WTC11 (cell line): Measurements from ENCODE around the gene CREBBP.

Source experiments
- MXD4 ChIP-seq: fragments of 250-450 bp; sonication (Bioruptor Pico); IDR thresholded peaks from 2 replicates; pipeline ENCODE4 v1.8.0; 2021; ENCODE audit warnings: mild to moderate bottlenecking, moderate library complexity, borderline replicate concordance
- ZNF263 ChIP-seq: sonication (generic); formaldehyde crosslinking; IDR thresholded peaks from 2 replicates; pipeline ENCODE4 v1.8.1; 2022; ENCODE audit warnings: low read depth, mild to moderate bottlenecking, moderate library complexity, missing genetic modification reagents
- TF ChIP-seq, protein P1 (sequence below): fragments of 200-600 bp; IDR thresholded peaks from 2 replicates; pipeline ENCODE4 v1.8.0; 2022; ENCODE audit warnings: antibody characterized with exemption
- TF ChIP-seq, protein P2 (sequence below): sonication (generic); formaldehyde crosslinking; IDR thresholded peaks from 2 replicates; pipeline ENCODE4 v1.8.0; 2022; ENCODE audit warnings: mild to moderate bottlenecking, missing genetic modification reagents
- TF ChIP-seq, protein P3 (sequence below): sonication (generic); formaldehyde crosslinking; IDR thresholded peaks from 2 replicates; pipeline ENCODE4 v1.8.1; 2022; ENCODE audit warnings: missing genetic modification reagents, borderline replicate concordance

DNA sequence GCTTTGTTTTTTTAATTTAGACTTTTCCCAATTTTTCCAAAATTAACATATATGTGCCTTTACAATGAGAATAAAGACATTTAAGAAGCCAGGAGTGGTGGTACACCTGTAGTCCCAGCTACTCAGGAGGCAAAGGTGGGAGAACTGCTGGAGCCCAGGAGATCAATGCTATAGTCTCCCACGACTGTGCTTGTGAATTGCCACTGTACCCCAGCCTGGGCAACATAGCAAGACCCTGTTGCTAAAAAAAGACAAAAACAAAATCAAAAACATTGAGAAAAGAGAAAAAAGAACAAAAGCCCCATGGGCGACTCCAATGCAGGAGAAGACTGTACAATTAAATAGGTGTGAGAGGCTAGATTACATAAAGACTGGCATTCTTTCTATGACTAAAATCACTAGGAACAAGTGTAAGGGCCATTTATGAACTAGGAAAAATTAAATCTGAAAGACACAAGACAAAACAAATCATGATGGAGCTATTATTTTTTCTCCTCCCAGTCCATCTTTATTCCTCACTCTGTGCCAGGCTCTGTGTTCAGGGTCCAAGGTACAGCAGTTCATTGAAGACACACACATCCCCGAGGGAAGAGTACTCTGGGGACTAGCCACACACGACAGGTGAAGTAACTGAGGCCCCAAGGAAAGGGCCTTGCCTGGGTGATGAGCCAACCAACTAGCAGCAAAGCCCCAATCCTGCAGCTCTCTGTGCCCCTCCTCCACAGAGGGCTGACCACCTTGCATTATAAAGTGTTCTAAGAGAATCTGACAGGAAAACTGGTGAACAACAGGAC, 79.8 kb downstream of the CREBBP start:
- TF ChIP-seq MXD4 (CRISPR knock-in tag) (no peak), ZNF263 (no peak)
- TF ChIP-seq, protein P1, sequence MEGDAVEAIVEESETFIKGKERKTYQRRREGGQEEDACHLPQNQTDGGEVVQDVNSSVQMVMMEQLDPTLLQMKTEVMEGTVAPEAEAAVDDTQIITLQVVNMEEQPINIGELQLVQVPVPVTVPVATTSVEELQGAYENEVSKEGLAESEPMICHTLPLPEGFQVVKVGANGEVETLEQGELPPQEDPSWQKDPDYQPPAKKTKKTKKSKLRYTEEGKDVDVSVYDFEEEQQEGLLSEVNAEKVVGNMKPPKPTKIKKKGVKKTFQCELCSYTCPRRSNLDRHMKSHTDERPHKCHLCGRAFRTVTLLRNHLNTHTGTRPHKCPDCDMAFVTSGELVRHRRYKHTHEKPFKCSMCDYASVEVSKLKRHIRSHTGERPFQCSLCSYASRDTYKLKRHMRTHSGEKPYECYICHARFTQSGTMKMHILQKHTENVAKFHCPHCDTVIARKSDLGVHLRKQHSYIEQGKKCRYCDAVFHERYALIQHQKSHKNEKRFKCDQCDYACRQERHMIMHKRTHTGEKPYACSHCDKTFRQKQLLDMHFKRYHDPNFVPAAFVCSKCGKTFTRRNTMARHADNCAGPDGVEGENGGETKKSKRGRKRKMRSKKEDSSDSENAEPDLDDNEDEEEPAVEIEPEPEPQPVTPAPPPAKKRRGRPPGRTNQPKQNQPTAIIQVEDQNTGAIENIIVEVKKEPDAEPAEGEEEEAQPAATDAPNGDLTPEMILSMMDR: no peak
- TF ChIP-seq, protein P2, sequence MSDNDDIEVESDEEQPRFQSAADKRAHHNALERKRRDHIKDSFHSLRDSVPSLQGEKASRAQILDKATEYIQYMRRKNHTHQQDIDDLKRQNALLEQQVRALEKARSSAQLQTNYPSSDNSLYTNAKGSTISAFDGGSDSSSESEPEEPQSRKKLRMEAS: no peak
- TF ChIP-seq, protein P3, sequence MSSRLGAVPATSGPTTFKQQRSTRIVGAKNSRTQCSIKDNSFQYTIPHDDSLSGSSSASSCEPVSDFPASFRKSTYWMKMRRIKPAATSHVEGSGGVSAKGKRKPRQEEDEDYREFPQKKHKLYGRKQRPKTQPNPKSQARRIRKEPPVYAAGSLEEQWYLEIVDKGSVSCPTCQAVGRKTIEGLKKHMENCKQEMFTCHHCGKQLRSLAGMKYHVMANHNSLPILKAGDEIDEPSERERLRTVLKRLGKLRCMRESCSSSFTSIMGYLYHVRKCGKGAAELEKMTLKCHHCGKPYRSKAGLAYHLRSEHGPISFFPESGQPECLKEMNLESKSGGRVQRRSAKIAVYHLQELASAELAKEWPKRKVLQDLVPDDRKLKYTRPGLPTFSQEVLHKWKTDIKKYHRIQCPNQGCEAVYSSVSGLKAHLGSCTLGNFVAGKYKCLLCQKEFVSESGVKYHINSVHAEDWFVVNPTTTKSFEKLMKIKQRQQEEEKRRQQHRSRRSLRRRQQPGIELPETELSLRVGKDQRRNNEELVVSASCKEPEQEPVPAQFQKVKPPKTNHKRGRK (CRISPR knock-in tag): no peak
